HG02623 (cell line): Measurements from ENCODE around the gene KLHDC1.
"Not testable (repeated sequence)": the region's sequence is repeated elsewhere in the genome, so short reads cannot be mapped to it uniquely, and the experiment has no call there.

Experiments used
- ATAC-seq: cut with Tn5 transposase; IDR thresholded peaks from one replicate; pipeline ENCODE4 v1.9.1; 2021; ENCODE audit warnings: moderate library complexity; ENCODE audit not compliant: unreplicated experiment

Gene KLHDC1, protein sequence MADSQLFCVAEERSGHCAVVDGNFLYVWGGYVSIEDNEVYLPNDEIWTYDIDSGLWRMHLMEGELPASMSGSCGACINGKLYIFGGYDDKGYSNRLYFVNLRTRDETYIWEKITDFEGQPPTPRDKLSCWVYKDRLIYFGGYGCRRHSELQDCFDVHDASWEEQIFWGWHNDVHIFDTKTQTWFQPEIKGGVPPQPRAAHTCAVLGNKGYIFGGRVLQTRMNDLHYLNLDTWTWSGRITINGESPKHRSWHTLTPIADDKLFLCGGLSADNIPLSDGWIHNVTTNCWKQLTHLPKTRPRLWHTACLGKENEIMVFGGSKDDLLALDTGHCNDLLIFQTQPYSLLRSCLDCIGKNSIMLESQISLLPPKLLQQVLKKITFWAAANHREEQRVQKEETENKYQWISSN

DNA sequence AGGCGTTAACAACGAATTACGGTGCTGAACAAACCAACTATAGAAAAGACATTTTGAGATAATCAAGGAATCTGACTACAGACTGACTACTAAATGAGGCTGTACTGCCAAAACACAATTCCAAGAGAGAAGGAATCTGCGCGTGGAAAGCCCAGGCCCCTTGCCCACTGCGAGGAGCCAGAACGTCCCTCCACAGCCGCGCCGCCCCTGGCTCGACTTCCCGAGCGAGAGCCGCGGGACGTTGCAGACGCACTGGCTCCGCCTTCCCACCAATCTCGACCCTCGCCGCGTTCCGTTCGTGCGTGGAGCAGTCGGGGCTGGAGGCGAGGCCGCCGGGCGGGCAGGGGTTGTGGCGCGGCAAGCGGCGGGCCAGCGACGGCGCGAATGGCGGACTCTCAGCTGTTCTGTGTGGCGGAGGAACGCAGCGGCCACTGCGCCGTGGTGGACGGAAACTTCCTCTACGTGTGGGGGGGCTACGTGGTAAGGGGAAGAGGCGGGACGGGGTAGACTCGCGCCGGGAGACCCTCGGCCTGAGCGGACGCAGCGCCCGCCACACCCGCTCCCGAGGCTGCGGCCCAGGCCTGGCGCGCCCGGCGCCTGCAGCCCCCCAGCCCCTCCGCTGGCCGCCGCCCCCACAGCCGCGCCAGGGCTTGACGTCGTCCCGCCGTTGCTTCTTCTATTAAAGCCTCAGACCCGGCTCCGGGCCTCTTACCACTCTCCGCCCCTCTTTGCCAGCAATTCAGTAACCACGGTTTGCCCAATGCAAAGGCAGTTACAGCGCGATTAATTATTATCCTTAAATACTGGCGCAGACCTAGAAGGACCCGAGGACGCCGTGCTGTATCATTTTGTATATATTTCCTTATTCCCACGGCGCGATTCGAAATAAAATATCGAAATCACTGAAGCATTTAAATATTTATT lies at the start of gene KLHDC1:
KLHDC1 (plus strand) TSS at position 310 of the 924 bp plus-strand sequence; CDS start at position 385, 75 bp downstream.
- peak; percentile 61 for ATAC-seq

DNA sequence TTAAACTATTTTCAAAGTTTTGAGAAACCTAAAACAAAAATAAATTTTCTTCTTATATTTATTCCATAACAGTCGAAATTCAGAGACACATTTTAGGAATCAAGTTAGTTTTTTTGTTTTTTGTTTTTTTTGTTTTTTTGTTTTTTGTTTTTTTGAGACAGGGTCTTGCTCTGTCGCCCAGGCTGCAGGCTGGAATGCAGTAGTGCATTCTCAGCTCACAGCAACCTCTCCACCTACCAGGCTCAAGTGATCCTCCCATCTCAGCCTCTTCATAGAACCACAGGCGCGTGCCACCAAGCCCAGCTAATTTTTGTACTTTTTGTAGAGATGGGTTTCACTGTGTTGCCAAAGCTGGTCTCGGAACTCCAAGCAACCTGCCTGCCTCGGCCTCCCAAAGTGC lies 39.4 kb upstream of the KLHDC1 start:
- no peak for ATAC-seq

DNA sequence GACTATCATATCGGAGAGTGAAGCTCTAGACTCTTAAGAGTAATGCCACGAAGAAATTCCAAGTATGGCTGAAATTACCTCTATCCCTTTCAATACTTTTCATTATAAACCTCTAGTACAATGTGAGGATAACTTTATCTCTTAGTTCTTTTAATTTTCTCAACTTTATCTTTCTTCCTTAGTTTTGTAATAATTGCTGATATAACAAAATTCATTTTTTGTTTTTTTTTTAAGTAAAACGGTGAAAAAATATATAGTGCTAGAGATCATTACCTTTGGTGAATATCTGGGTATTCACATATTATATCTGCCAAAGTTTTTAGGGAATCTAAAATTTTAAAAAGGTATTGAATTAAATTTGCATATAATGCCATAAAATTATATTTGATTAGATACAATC lies 38.4 kb upstream of the KLHDC1 start:
- no peak for ATAC-seq

DNA sequence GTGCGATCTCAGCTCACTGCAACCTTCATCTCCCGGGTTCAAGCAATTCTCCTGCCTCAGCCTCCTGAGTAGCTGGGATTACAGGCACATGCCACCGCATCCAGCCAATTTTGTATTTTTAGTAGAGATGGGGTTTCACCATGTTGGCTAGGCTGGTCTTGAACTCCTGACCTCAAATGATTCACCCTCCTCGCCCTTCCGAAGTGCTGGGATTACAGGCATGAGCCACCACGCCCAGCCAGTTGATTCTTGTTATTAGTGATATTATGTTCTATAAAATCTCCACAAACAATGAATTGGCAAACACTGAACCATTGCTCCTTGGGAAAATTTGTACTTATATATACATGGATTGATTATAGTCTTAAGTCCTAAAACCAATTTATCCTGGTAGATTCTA lies 35.4 kb upstream of the KLHDC1 start:
- ATAC-seq: not testable (repeated sequence)

DNA sequence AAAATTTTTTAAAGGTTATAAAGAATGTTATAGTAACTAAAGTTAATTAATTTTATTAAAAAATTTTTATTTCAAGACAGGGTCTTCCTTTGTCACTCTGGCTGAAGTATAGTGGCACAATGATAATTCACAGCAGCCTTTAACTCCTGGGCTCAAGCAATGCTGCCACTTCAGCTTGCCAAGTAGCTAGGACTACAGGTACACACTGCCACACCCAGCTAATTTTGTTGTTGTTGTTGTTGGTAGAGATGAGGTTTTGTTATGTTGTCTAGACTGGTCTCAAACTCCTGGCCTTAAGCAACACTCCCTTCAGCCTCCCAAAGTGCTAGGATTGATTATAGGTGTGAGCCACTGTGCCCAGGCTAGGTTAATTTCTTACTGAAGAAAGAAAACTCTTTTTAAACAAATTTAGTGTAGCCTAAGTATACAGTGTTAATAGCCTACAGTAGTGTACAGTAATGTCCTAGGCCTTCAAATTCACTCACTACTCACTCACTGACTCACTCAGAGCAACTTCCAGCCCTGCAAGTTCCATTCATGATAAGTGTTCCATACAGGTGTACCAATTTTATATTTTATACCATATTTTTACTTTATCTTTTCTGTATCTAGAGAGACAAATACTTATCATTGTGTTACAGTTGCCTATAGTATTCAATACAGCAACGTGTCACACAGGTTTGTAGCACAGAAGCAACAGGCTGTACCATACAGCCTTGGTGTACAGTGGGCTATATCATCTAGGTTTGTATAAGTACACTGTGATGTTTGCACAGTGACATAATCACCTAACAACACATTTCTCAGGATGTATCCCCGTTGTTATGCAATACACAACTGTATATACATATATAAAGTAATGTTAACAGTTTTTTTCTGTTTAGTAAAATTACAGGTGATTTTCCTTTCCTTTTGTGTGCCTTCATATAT lies 33.1 kb upstream of the KLHDC1 start:
- ATAC-seq: no peak

DNA sequence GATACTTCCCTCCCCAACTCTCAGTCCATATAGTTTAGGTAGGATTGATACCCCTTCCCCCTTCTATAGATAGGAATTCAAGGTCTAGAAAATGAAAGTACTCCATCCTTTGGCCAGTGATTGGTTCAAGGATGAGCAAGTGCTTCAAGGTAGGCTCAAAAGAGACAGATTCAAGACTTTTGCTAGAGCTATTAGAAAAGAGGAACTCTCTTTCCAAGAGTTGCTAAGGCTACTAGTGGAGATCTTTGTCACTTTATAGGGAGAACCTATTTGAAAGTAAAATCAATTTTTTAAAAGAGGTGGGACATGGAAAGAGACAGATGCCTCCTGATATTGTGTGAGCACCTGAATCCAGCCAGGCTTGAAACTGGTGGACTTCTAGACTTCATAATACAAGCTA lies 22.4 kb upstream of the KLHDC1 start:
- no peak for ATAC-seq

DNA sequence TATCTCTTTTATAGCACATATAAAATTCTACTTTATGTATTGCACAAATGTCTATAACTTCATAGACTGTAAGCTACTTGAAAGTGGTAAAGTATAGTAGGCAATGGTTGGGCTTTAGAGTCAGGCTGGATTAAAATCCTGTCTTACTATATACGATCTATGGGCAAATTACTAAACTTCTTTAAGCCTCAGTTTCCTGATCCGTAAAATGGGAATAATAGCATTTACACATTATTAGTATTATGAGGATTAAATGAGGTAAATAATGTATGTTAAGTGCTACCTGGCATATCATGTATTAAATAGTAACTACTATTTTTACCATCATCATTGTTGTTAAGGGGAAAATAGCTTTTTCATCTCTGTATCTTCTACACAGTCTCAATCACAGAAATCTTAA lies 19.3 kb upstream of the KLHDC1 start:
- no peak for ATAC-seq

DNA sequence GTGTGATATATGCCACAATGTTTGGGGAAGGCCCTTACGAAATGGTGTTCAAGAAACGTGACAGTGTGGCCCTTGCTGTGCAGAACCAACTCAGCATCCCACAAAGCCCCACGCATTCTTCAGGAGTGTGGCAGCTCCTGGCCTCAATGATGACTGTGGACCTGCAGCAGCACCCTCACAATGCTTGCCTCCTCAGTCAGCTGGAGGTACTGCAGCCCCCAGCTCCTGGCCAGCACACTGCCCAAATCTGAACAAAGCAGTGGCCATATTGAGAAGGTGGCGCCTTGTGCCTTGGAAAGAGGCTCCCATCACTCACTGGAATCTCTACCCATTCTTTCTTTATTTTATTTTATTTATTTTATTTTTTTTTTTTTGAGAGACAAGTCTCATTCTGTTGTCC lies 15.3 kb upstream of the KLHDC1 start:
- no peak for ATAC-seq

DNA sequence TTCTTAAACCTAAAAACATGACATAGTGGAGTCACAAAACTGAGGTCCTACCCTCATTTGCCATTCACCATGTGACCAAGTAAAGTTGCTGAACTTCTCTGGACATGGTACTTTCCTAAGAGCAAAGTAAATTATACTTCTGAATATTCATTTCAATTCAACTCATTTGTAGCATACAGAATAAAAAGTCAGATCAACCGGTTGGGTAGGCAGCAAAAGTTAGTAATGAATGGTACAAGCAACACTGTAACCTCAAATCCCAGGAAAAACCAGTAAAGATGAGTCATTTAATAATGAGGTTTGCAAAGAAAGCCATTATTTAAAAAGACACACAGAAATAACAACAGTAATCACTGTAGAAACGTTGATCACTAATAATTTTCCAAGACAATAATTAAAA lies 13.6 kb upstream of the KLHDC1 start:
- ATAC-seq: no peak

DNA sequence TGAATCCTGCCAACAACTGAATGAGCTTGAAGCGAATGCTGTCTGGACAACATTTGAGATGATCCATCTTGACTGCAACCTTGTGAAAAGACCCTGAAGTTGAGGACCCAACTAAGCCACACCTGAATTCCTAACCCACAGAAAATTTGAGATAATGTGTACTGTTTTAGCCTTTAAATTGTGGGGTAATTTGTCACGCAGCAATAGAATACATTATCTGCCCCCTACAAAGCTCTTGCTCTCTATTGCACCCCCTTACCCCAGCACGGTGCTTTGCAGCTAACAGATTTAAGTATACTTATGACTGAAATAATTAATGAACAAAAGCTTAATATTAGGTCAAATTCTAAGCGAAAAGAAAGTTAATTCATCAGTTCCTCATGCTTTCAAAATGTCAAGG lies 6.5 kb upstream of the KLHDC1 start:
- no peak for ATAC-seq

DNA sequence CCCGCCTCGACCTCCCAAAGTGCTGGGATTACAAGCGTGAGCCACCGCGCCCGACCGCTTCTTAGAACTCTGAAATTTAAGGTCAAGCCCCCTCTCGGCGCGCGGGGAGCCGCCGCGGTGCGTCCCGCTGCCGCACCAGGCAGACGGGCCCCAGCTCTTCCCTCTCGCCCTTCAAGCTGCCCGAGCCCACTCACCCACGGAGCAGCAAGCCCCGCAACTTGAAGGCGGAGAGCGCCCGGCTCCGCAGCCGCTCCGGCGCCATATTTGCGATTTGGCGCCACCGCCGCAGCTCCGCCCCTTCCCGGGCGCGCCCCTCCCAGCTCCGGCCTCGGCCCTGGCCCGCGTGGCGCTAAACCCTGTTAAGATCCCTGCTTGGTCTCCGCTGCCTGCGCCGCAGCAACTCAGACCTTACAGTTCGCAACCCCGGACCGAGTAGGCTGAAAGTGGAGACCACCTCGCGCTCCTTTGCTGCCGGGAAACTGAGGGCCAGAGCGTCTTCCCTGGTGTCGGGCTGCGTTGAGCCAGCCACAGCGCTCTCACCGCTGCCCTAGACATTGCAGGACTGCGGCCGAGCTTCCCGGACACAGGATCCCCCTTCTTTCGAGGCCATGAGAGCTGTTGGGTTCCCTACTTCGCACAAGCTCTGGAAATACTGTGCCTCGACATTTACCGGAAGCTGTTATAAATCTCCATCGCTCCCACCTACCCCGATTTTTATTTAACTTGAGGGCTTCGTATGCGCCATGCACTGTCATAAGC lies 4.8 kb upstream of the KLHDC1 start, which contains the start of gene POLE2:
POLE2 (minus strand) TSS at position 273 of the 759 bp plus-strand sequence; CDS start at position 262, 11 bp downstream.
- peak; percentile 77 for ATAC-seq

DNA sequence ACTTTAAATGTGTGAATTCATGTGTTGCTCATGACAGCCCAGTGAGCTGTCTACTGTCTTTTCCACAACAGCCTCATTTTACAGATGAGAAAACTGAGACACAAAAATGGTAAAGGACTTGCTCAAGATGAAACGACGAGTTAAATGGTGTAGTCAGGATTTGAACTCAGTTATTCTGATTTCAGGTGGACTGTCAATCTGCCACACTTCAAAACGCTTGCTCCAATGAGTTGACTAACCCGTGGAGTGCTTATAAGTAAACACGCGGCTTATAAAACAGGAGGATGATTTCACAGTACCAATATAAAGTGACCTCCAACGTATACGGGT lies 4.3 kb upstream of the KLHDC1 start:
- no peak for ATAC-seq

DNA sequence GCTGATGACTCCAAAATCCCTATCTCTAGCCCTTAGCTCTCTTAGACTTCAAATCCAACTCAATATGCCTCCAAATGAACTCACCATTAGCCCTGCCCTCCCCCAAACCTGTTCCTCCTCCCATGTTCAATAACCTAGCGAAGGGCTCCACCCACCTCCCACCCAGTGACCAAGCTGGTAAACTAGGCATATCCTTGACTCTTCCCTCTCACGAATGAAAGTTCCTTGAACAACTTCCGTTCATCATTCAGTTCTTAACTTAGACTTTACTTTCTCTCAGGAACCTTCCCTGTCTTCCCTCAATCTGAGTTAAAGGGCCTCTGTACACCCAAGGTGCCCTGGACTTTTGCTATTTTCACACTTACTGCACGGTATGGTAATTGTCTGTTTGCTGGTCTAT lies 1.9 kb upstream of the KLHDC1 start:
- no peak for ATAC-seq

DNA sequence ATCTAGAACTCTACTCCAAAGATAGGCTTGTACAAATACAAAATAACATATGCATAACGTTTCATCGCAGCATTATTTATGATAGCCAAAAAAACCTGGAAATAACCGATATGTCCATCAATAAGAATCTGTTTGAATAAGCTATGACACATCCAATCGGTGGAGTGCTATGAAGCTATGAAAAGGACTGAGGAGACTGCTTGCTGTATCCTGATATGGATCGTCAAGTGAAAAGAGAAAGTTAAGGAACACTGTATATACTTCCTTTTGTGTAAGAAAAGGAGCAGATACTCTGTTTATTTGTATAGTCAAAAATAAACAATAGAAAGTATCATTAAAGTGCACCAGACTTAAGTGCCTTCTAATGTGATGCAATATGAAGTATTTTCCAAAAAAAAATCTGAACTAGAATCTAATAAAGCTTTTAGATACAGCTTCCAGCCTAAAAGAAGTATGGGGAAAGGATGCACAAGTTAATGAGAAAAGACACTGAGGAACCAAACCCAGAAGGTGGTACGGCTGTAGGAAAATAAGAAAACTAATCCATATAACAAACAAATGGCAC lies 645 bp upstream of the KLHDC1 start:
- ATAC-seq: no peak

DNA sequence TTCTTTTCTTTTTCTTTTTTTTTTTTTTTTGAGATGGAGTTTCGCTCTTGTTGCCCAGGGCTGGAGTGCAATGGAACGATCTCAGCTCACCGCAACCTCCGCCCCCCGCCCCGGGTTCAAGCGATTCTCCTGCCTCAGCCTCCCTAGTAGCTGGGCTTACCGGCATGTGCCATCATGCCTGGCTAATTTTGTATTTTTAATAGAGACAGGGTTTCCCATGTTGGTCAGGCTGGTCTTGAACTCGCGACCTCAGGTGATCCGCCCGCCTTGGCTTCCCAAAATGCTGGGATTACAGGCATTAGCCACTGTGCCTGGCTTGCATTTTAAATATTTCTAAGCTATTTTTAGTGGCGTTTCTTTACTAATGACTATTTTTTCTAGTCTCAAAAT lies 810 bp downstream of the KLHDC1 start:
- ATAC-seq: not testable (repeated sequence)

DNA sequence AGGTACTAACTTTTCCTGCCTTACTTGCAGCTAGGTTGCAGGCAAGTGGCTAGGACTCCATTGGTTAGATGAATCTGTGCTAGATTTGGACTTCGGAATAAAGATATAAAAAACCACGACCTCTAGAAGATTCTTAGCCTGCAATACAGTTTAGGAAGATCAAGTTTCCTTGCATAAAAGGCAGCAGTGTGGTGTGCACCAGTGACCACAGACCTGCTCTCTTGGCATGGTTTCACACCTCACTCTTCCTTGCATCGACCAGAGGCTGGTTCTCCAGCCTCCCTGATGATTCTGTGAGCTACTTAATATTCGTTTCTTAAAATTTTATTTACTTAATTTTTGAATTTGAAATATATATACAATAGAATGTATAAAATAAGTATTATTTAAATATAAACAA lies 9.8 kb downstream of the KLHDC1 start:
- no peak for ATAC-seq

DNA sequence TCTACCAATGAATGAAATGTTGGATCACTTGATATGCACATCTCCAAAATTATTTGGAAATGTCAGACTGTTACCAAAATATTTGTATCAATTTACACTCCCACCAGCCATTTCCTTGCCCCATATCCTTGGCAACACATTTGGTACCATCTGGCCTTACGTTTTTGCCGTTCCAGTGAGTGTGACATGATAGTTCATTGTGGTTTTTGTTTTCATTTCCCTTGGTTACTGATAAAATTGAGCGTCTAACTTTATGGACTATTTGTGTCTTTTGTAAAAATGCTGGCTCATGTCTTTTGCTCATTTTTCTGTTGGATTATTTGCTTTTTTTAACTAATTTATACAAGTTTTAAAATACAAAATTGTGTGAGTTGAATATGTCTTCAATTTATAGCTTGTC lies 11.0 kb downstream of the KLHDC1 start:
- ATAC-seq: no peak

DNA sequence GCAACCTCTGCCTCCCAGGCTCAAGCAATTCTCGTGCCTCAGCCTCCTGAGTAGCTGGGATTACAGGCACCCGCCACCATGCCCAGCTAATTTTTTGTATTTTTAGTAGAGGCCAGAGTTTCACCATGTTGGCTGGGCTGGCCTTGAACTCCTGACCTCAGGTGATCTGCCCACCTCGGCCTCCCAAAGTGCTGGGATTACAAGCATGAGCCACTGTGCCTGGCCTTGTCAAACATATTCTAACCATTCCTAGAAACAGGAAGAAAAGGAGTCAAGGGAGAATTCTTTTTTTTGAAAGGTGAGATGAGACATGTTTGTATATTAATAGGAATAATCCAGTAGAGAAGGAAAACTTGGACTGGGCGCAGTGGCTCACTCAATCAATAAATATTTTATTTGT lies 11.6 kb downstream of the KLHDC1 start:
- not testable (repeated sequence) for ATAC-seq

DNA sequence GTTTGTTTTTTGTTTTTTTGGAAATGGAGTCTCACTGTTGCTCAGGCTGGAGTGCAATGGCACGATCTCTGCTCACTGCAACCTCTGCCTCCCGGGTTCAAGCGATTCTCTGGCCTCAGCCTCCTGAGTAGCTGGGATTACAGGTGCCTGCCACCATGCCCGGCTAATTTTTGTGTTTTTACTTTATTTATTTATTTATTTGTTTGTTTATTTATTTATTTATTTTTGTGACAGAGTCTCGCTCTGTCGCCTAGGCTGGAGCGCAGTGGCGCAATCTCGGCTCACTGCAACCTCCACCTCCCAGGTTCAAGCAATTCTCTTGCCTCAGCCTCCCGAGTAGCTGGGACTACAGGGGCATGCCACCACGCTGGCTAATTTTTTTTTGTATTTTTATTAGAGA lies 18.1 kb downstream of the KLHDC1 start:
- not testable (repeated sequence) for ATAC-seq

DNA sequence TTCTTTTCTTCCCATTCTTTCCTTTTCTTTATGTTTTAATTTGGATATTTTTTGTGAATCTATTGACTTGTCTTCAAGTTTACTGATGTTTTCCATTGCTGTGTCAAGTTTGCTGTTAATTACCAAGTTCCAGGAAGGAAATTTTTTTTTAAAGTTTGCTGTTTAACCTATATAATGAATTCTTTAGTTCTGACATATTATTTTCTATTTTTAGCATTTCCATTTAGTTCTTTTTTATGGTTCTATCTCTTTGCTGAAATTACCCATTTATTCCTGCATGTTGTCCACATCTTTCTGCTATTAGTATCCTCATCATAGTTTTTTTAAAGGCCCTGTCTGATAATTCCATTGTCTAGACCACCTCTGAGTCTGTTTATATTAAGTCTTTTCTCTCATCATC lies 27.8 kb downstream of the KLHDC1 start:
- ATAC-seq: no peak
